WTC11 (cell line): Measurements from ENCODE around the gene MYLK4. TPM values are rescaled to one million over a fixed set of nuclear protein-coding genes. Genes with fewer than 3 reads are reported as not detected.

Source experiments
- ATAC-seq: fragments of 200-7000 bp; cut with Tn5 transposase; 2 replicates; pipeline ENCODE4 v1.10.0; 2021; ENCODE audit warnings: mild to moderate bottlenecking, moderate library complexity
- CTCF ChIA-PET: fragments of 300-600 bp; sonication (Branson Sonifier 250); formaldehyde crosslinking; loops from one replicate; lab custom pipeline; 2021; ENCODE audit warnings: antibody characterized with exemption; lab: Charles Lee
- POLR2A ChIA-PET: fragments of 350-600 bp; sonication (Branson Sonifier 250); formaldehyde crosslinking; loops from one replicate; lab custom pipeline; 2021; ENCODE audit warnings: antibody characterized with exemption; lab: Charles Lee
- DNase-seq: peaks from one replicate; pipeline ENCODE4 v3.0.0; 2021; ENCODE audit warnings: low spot score
- H3K27ac Mint-ChIP-seq: 2 replicates; pipeline ENCODE4 v1.8.0; 2021; ENCODE audit warnings: mixed read lengths
- H3K27me3 Mint-ChIP-seq: 2 replicates; pipeline ENCODE4 v1.8.0; 2021; ENCODE audit warnings: low read depth, mild to moderate bottlenecking, moderate library complexity, mixed read lengths
- H3K36me3 Mint-ChIP-seq: 2 replicates; pipeline ENCODE4 v1.8.0; 2021; ENCODE audit warnings: mixed read lengths
- H3K4me1 Mint-ChIP-seq: 2 replicates; pipeline ENCODE4 v1.8.0; 2022; ENCODE audit warnings: mixed read lengths
- H3K4me3 Mint-ChIP-seq: 2 replicates; pipeline ENCODE4 v1.8.0; 2021; ENCODE audit warnings: mild to moderate bottlenecking, moderate library complexity, mixed read lengths
- H3K9me3 Mint-ChIP-seq: 2 replicates; pipeline ENCODE4 v1.8.0; 2021; ENCODE audit warnings: mixed read lengths
- ATF1 ChIP-seq: sonication (generic); formaldehyde crosslinking; IDR thresholded peaks from 2 replicates; pipeline ENCODE4 v1.8.1; 2023; ENCODE audit warnings: mild to moderate bottlenecking, moderate library complexity, missing genetic modification reagents
- E2F4 ChIP-seq: sonication (generic); formaldehyde crosslinking; IDR thresholded peaks from 2 replicates; pipeline ENCODE4 v1.8.1; 2022; ENCODE audit warnings: low read depth, mild to moderate bottlenecking, moderate library complexity, missing genetic modification reagents, borderline replicate concordance
- EMX1 ChIP-seq: fragments of 250-450 bp; sonication (Bioruptor Pico); IDR thresholded peaks from 2 replicates; pipeline ENCODE4 v1.8.0; 2021; ENCODE audit warnings: mild to moderate bottlenecking
- ERG ChIP-seq: fragments of 250-450 bp; sonication (Bioruptor Pico); IDR thresholded peaks from 2 replicates; pipeline ENCODE4 v1.8.0; 2021; ENCODE audit warnings: mild to moderate bottlenecking
- FOXK1 ChIP-seq: sonication (generic); formaldehyde crosslinking; IDR thresholded peaks from 2 replicates; pipeline ENCODE4 v1.8.0; 2022; ENCODE audit warnings: mild to moderate bottlenecking, moderate library complexity, missing genetic modification reagents
- HMGA2 ChIP-seq: fragments of 250-450 bp; sonication (Bioruptor Pico); IDR thresholded peaks from 2 replicates; pipeline ENCODE4 v1.4.0; 2021; ENCODE audit warnings: mild to moderate bottlenecking, moderate library complexity
- HMGXB4 ChIP-seq: sonication (generic); formaldehyde crosslinking; IDR thresholded peaks from 2 replicates; pipeline ENCODE4 v1.8.1; 2023; ENCODE audit warnings: mild to moderate bottlenecking, moderate library complexity, missing genetic modification reagents
- IRF1 ChIP-seq: sonication (generic); formaldehyde crosslinking; IDR thresholded peaks from 2 replicates; pipeline ENCODE4 v1.8.0; 2023; ENCODE audit warnings: missing genetic modification reagents
- IRF2 ChIP-seq: sonication (generic); formaldehyde crosslinking; IDR thresholded peaks from 2 replicates; pipeline ENCODE4 v1.8.0; 2022; ENCODE audit warnings: low read depth, missing genetic modification reagents, borderline replicate concordance
- JUN ChIP-seq: sonication (generic); formaldehyde crosslinking; IDR thresholded peaks from 2 replicates; pipeline ENCODE4 v1.8.0; 2023; ENCODE audit warnings: mild to moderate bottlenecking, missing genetic modification reagents
- MLX ChIP-seq: sonication (generic); formaldehyde crosslinking; IDR thresholded peaks from 2 replicates; pipeline ENCODE4 v1.8.1; 2023; ENCODE audit warnings: mild to moderate bottlenecking, missing genetic modification reagents, moderate library complexity
- NFATC4 ChIP-seq: fragments of 250-450 bp; sonication (Bioruptor Pico); IDR thresholded peaks from 2 replicates; pipeline ENCODE4 v1.9.0; 2021; ENCODE audit warnings: mild to moderate bottlenecking
- NR1H2 ChIP-seq: sonication (generic); formaldehyde crosslinking; IDR thresholded peaks from 2 replicates; pipeline ENCODE4 v1.9.0; 2021; ENCODE audit warnings: mild to moderate bottlenecking, moderate library complexity, missing genetic modification reagents
- PRRX2 ChIP-seq: fragments of 250-450 bp; sonication (Bioruptor Pico); IDR thresholded peaks from 2 replicates; pipeline ENCODE4 v1.8.0; 2021; ENCODE audit warnings: mild to moderate bottlenecking
- RORB ChIP-seq: fragments of 250-450 bp; sonication (Bioruptor Pico); IDR thresholded peaks from 2 replicates; pipeline ENCODE4 v1.9.0; 2021; ENCODE audit warnings: mild to moderate bottlenecking
- SMAD4 ChIP-seq: sonication (generic); formaldehyde crosslinking; IDR thresholded peaks from 2 replicates; pipeline ENCODE4 v1.8.0; 2022; ENCODE audit warnings: mild to moderate bottlenecking, missing genetic modification reagents
- TEAD1 ChIP-seq: sonication (generic); formaldehyde crosslinking; IDR thresholded peaks from 2 replicates; pipeline ENCODE4 v1.8.0; 2022; ENCODE audit warnings: mild to moderate bottlenecking, missing genetic modification reagents
- TEAD4 ChIP-seq: sonication (generic); formaldehyde crosslinking; IDR thresholded peaks from 2 replicates; pipeline ENCODE4 v1.8.0; 2022; ENCODE audit warnings: mild to moderate bottlenecking, missing genetic modification reagents
- TP53 ChIP-seq: sonication (generic); formaldehyde crosslinking; IDR thresholded peaks from 2 replicates; pipeline ENCODE4 v1.8.1; 2023; ENCODE audit warnings: mild to moderate bottlenecking, missing genetic modification reagents
- USF1 ChIP-seq: sonication (generic); formaldehyde crosslinking; IDR thresholded peaks from 2 replicates; pipeline ENCODE4 v1.8.0; 2022; ENCODE audit warnings: mild to moderate bottlenecking, missing genetic modification reagents
- ZMAT4 ChIP-seq: fragments of 250-450 bp; sonication (Bioruptor Pico); IDR thresholded peaks from 2 replicates; pipeline ENCODE4 v1.9.0; 2021; ENCODE audit warnings: mild to moderate bottlenecking
- ZNF232 ChIP-seq: sonication (generic); formaldehyde crosslinking; IDR thresholded peaks from 2 replicates; pipeline ENCODE4 v1.8.0; 2022; ENCODE audit warnings: mild to moderate bottlenecking, missing genetic modification reagents
- ZNF317 ChIP-seq: sonication (generic); formaldehyde crosslinking; IDR thresholded peaks from 2 replicates; pipeline ENCODE4 v1.8.1; 2023; ENCODE audit warnings: low read depth, mild to moderate bottlenecking, moderate library complexity, missing genetic modification reagents, borderline replicate concordance
- ZNF423 ChIP-seq: fragments of 250-450 bp; sonication (Bioruptor Pico); IDR thresholded peaks from 2 replicates; pipeline ENCODE4 v2.1.2; 2022; ENCODE audit warnings: mild to moderate bottlenecking, moderate library complexity
- total RNA-seq: library from RNA; stranded (reverse); gene quantifications from 3 replicates; pipeline ENCODE4 v1.2.3, GENCODE V29; 2021
- TF ChIP-seq, protein P1 (sequence below): sonication (generic); formaldehyde crosslinking; IDR thresholded peaks from 2 replicates; pipeline ENCODE4 v1.8.1; 2022; ENCODE audit warnings: mild to moderate bottlenecking, missing genetic modification reagents, moderate library complexity, borderline replicate concordance
- TF ChIP-seq, protein P2 (sequence below): sonication (generic); formaldehyde crosslinking; IDR thresholded peaks from 2 replicates; pipeline ENCODE4 v1.8.1; 2022; ENCODE audit warnings: low read depth, missing genetic modification reagents, borderline replicate concordance
- TF ChIP-seq, protein P3 (sequence below): sonication (generic); formaldehyde crosslinking; IDR thresholded peaks from 2 replicates; pipeline ENCODE4 v1.8.0; 2022; ENCODE audit warnings: mild to moderate bottlenecking, missing genetic modification reagents

Gene MYLK4
- total RNA-seq, 1 experiment from 2014 or later, result 0.13 TPM

- Mint-ChIP-seq H3K27me3 (no peaks in the 10 kb centered on the region), H3K4me1 (peaks cover 36% of the 10 kb centered on the region), H3K4me3 (no peak overlapping the region), H3K36me3 (peaks cover 6% of the 10 kb centered on the region), H3K27ac (no peak overlapping the region), H3K9me3 (peaks cover 7% of the 10 kb centered on the region)
- DNase-seq (no peak), ATAC-seq (0 out of 2 replicates have a peak, but pooled peaks have one; percentile 19)
- POLR2A ChIA-PET, result no interaction called here
- CTCF ChIA-PET, result no interaction called here
- TF ChIP-seq IRF2 (CRISPR knock-in tag) (no peak), TP53 (CRISPR knock-in tag) (no peak), IRF1 (no peak), SMAD4 (CRISPR knock-in tag) (no peak), ZNF232 (CRISPR knock-in tag) (no peak), MLX (CRISPR knock-in tag) (no peak), ZNF317 (CRISPR knock-in tag) (no peak), HMGXB4 (CRISPR knock-in tag) (no peak), RORB (CRISPR knock-in tag) (no peak), PRRX2 (CRISPR knock-in tag) (no peak), FOXK1 (CRISPR knock-in tag) (no peak), ZMAT4 (CRISPR knock-in tag) (no peak), NFATC4 (CRISPR knock-in tag) (no peak), EMX1 (CRISPR knock-in tag) (no peak), HMGA2 (CRISPR knock-in tag) (no peak), TEAD4 (CRISPR knock-in tag) (no peak), TEAD1 (no peak)
- TF ChIP-seq, protein P1, sequence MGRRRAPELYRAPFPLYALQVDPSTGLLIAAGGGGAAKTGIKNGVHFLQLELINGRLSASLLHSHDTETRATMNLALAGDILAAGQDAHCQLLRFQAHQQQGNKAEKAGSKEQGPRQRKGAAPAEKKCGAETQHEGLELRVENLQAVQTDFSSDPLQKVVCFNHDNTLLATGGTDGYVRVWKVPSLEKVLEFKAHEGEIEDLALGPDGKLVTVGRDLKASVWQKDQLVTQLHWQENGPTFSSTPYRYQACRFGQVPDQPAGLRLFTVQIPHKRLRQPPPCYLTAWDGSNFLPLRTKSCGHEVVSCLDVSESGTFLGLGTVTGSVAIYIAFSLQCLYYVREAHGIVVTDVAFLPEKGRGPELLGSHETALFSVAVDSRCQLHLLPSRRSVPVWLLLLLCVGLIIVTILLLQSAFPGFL (CRISPR knock-in tag), result no peak
- TF ChIP-seq, protein P2, sequence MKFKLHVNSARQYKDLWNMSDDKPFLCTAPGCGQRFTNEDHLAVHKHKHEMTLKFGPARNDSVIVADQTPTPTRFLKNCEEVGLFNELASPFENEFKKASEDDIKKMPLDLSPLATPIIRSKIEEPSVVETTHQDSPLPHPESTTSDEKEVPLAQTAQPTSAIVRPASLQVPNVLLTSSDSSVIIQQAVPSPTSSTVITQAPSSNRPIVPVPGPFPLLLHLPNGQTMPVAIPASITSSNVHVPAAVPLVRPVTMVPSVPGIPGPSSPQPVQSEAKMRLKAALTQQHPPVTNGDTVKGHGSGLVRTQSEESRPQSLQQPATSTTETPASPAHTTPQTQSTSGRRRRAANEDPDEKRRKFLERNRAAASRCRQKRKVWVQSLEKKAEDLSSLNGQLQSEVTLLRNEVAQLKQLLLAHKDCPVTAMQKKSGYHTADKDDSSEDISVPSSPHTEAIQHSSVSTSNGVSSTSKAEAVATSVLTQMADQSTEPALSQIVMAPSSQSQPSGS, result no peak
These were observed 83.1 kb downstream of the MYLK4 start for GRCh38 chr6:2667617-2668016.

GRCh38 chr6:2666906-2667575 lies 83.7 kb downstream of the MYLK4 start:
- ATAC-seq (no peak), DNase-seq (no peak)
- H3K27me3 Mint-ChIP-seq, result no peaks in the 10 kb centered on the region; the same call in 1 of the 2 replicates
- H3K4me1 Mint-ChIP-seq, result peaks cover 36% of the 10 kb centered on the region
- CTCF ChIA-PET, result interaction anchor here (2.8 kb wide), 1 partner anchor 33 kb away, joined by 15 read pairs; no protein-coding TSS in a partner anchor
- H3K27ac Mint-ChIP-seq, result no peak overlapping the region
- POLR2A ChIA-PET, result no interaction called here
- peaks cover 6% of the 10 kb centered on the region for H3K36me3 Mint-ChIP-seq
- H3K9me3 Mint-ChIP-seq, result peaks cover 10% of the 10 kb centered on the region
- no peak overlapping the region for H3K4me3 Mint-ChIP-seq
- TF ChIP-seq ATF1 (no peak), NR1H2 (CRISPR knock-in tag) (no peak), TEAD4 (CRISPR knock-in tag) (no peak), ZNF423 (CRISPR knock-in tag) (no peak), JUN (CRISPR knock-in tag) (no peak), E2F4 (CRISPR knock-in tag) (no peak), ERG (CRISPR knock-in tag) (no peak), USF1 (CRISPR knock-in tag) (no peak)
- TF ChIP-seq, protein P3, sequence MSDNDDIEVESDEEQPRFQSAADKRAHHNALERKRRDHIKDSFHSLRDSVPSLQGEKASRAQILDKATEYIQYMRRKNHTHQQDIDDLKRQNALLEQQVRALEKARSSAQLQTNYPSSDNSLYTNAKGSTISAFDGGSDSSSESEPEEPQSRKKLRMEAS (CRISPR knock-in tag), result no peak
